Epithelial cell of esophagus (primary cell): ENCODE measurements around the gene GPR156.
A peak's percentile ranks its signal among the peaks of the same experiment; 100 is the strongest.

Experiments
- DNase-seq: peaks from one replicate; pipeline ENCODE4 v3.0.0; 2010; ENCODE audit warnings: low read depth
- H3K4me3 ChIP-seq: 2 replicates; pipeline ENCODE4 v1.5.1; 2011; ENCODE audit warnings: mild to moderate bottlenecking, low read length, control low read depth
- CTCF ChIP-seq: IDR thresholded peaks from 2 replicates; pipeline ENCODE4 v1.5.1; 2011; ENCODE audit warnings: low read depth, mild to moderate bottlenecking, low read length, control low read depth, inconsistent platforms; ENCODE audit not compliant: insufficient read depth; ENCODE audit errors: missing control alignments

The GPR156 gene

GRCh38 chr3:120182613-120183511, 102.2 kb downstream of the GPR156 start:
- TF ChIP-seq CTCF, result peak; percentile 51
- H3K4me3 ChIP-seq, result no peak overlapping the region
- peak; percentile 66 for DNase-seq

GRCh38 chr3:120181632-120182031, 103.4 kb downstream of the GPR156 start:
- DNase-seq, result no peak
- peak; percentile 31 for TF ChIP-seq CTCF
- H3K4me3 ChIP-seq, result no peak overlapping the region

GRCh38 chr3:120180731-120181412, 104.2 kb downstream of the GPR156 start:
- DNase-seq, result peak; percentile 41
- TF ChIP-seq CTCF, result no peak
- no peak overlapping the region for H3K4me3 ChIP-seq

GRCh38 chr3:120177707-120178306, 107.2 kb downstream of the GPR156 start:
- H3K4me3 ChIP-seq, result no peak overlapping the region
- TF ChIP-seq CTCF, result no peak
- DNase-seq, result no peak

GRCh38 chr3:120177151-120177550, 107.9 kb downstream of the GPR156 start:
- no peak overlapping the region for H3K4me3 ChIP-seq
- peak; percentile 94 for DNase-seq
- TF ChIP-seq CTCF, result no peak

GRCh38 chr3:120174811-120175539, 110.0 kb downstream of the GPR156 start:
- DNase-seq, result no peak
- H3K4me3 ChIP-seq, result no peak overlapping the region
- no peak for TF ChIP-seq CTCF
